Right lobe of liver (tissue), 6 donors: Measurements from ENCODE around the gene ADGRV1. TPM values are rescaled to one million over a fixed set of nuclear protein-coding genes. Genes with fewer than 3 reads are reported as not detected.

Experiments used
- ATAC-seq, 4 donors: fragments of 200-7000 bp; cut with Tn5 transposase; one replicate each; pipeline ENCODE4 v1.9.1; 2020; ENCODE audit warnings: mild to moderate bottlenecking in 4 of 4, moderate library complexity in 4 of 4
- DNase-seq, 3 donors: peaks; one replicate each; pipeline ENCODE4 v3.0.0-alpha.2; 2020
- H3K27ac ChIP-seq, 3 donors: fragments of 200-600 bp; one replicate each; pipeline ENCODE4 v1.8.0; 2022
- H3K27me3 ChIP-seq, 2 donors: fragments of 200-600 bp; one replicate each; pipeline ENCODE4 v1.8.0; 2022
- H3K36me3 ChIP-seq, 4 donors: fragments of 200-600 bp; sonication (generic) in 1 of 4; one replicate each; pipeline versions ENCODE4 v1.5.1 to v1.8.0; 2017 to 2022; ENCODE audit warnings: control low read depth in 1 of 4
- H3K4me1 ChIP-seq, 4 donors: fragments of 200-600 bp; sonication (generic) in 1 of 4; one replicate each; pipeline versions ENCODE4 v1.5.1 to v1.8.0; 2017 to 2022; ENCODE audit warnings: control low read depth in 1 of 4
- H3K4me3 ChIP-seq, 3 donors: fragments of 200-600 bp; one replicate each; pipeline ENCODE4 v1.8.0; 2022
- H3K9me3 ChIP-seq, 4 donors: fragments of 200-600 bp; sonication (generic) in 1 of 4; one replicate each; pipeline versions ENCODE4 v1.5.1 to v1.8.0; 2017 to 2022; ENCODE audit warnings: control low read depth in 1 of 4
- POLR2A ChIP-seq: fragments of 450-650 bp; IDR thresholded peaks from one replicate; pipeline ENCODE4 v1.6.1; 2017; ENCODE audit warnings: antibody characterized with exemption, mild to moderate bottlenecking
- WGBS: methylation state at CpG from one replicate; pipeline ENCODE4 v1.1.6; 2018; ENCODE audit warnings: low coverage, low lambda C conversion rate; ENCODE audit not compliant: insufficient coverage; ENCODE audit errors: missing lambda C conversion rate; 5-methylcytosine and 5-hydroxymethylcytosine counted together
- intact Hi-C, 2 donors: fragments of 100-400 bp; cut with DNase I; formaldehyde crosslinking; loops; one replicate each; pipeline versions ENCODE4 v1.11.2 to v1.14.1; 2022
- total RNA-seq, 6 experiments: library from RNA; depleted of rRNA in 2 of 6; stranded (reverse); fragments of >200 nt in 2 of 6; fragmentation: NEBNext Ultra II Directional in 3 of 6; extraction: Animal tissue kit (Norgen Biotek cat#: 25700) in 3 of 6; gene quantifications; one replicate each; pipeline versions ENCODE4 v1.1.0 to v1.2.4, GENCODE V29; 2016 to 2023
- TF ChIP-seq, protein P1 (sequence below), 4 donors: fragments of 200-600 bp in 3 of 4; fragments of 450-650 bp in 1 of 4; IDR thresholded peaks; one replicate each; pipeline versions ENCODE4 v1.5.1 to v1.8.0; 2016 to 2022; ENCODE audit warnings: antibody characterized with exemption in 4 of 4, mild to moderate bottlenecking in 2 of 4
- donor health status: DM: no; HTN: yes; CAD: no.
- donor health status: DM: no; HTN: no; CAD: no.
- donor health status: DM: no; HTN: no; CAD: no.
- donor health status: DM: no; HTN: yes; CAD: no.
- donor health status: DM: no; HTN: yes; CAD: no.

The ADGRV1 gene
- total RNA-seq, 6 experiments from 2014 or later: 4.5 to 15.9 (median 7.4) TPM

DNA sequence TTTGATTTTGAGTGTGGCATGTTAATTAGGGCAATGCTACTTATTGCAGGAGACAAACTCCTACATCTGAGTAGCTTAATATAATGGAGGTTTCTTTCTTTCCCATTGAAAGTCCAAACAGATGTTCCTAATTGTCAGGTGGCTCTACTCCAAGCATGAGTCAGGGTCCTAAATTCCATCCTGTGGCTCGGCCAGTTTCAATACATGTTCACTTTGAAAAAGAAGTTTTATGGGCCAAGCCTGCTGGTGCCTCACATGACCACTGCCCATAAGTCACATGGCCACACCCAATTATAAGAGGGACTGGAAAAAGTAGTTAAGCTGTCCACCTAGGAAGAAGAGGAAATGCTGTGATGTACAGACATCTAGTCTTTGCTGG lies 654.1 kb downstream of the ADGRV1 start:
- Histone ChIP-seq H3K9me3 (no peaks in the 10 kb centered on the region), H3K27me3 (no peaks in the 10 kb centered on the region), H3K36me3 (no peaks in the 10 kb centered on the region), H3K4me1 (no peaks in the 10 kb centered on the region), H3K27ac (no peak overlapping the region), H3K4me3 (no peak overlapping the region)
- TF ChIP-seq, protein P1, sequence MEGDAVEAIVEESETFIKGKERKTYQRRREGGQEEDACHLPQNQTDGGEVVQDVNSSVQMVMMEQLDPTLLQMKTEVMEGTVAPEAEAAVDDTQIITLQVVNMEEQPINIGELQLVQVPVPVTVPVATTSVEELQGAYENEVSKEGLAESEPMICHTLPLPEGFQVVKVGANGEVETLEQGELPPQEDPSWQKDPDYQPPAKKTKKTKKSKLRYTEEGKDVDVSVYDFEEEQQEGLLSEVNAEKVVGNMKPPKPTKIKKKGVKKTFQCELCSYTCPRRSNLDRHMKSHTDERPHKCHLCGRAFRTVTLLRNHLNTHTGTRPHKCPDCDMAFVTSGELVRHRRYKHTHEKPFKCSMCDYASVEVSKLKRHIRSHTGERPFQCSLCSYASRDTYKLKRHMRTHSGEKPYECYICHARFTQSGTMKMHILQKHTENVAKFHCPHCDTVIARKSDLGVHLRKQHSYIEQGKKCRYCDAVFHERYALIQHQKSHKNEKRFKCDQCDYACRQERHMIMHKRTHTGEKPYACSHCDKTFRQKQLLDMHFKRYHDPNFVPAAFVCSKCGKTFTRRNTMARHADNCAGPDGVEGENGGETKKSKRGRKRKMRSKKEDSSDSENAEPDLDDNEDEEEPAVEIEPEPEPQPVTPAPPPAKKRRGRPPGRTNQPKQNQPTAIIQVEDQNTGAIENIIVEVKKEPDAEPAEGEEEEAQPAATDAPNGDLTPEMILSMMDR (IDR thresholded peaks at IDR 0.05): no peak
- TF ChIP-seq POLR2A: no peak
- WGBS: 33% methylated on average over 1 of the region's 1 CpG
- intact Hi-C loops: no loop called here
- peak in 1 of 4 donors; percentile 43 for ATAC-seq
- DNase-seq: no peak

Other genes with a start within 250 kb of the ADGRV1 start
- gene CETN3, start 149.0 kb upstream of the ADGRV1 start, total RNA-seq: 1 to 10 TPM; 4.2 to 8.0 (median 6.9) TPM
- gene MBLAC2, start 84.0 kb upstream of the ADGRV1 start, total RNA-seq: 1 to 10 TPM; 2.3 to 5.3 (median 3.9) TPM
- 1 to 10 TPM; 1.2 to 7.7 (median 2.0) TPM for gene POLR3G, start 83.9 kb upstream of the ADGRV1 start, total RNA-seq
- gene LYSMD3, start 29.2 kb upstream of the ADGRV1 start, total RNA-seq: 10 to 100 TPM; 11.4 to 16.6 (median 13.3) TPM